GM21786 (cell line): ENCODE data around the gene PPFIA2.
A peak's percentile ranks its signal among the peaks of the same experiment; 100 is the strongest.

Experiments
- ATAC-seq: cut with Tn5 transposase; IDR thresholded peaks from one replicate; pipeline ENCODE4 v1.9.1; 2021; ENCODE audit not compliant: unreplicated experiment

PPFIA2 gene

GRCh38 chr12:81461163-81461562 is 298.0 kb downstream of the PPFIA2 start:
- ATAC-seq, result no peak

- peak; percentile 68 for ATAC-seq
Measured at GRCh38 chr12:81450920-81451739, 308.0 kb downstream of the PPFIA2 start.

GRCh38 chr12:81441629-81442028 is 317.5 kb downstream of the PPFIA2 start:
- no peak for ATAC-seq

- ATAC-seq, result no peak
Measured at GRCh38 chr12:81440001-81440400, 319.1 kb downstream of the PPFIA2 start.

GRCh38 chr12:81439344-81439743 is 319.8 kb downstream of the PPFIA2 start:
- no peak for ATAC-seq

GRCh38 chr12:81417056-81417455 is 342.1 kb downstream of the PPFIA2 start:
- no peak for ATAC-seq

GRCh38 chr12:81416571-81416970 is 342.6 kb downstream of the PPFIA2 start:
- no peak for ATAC-seq

GRCh38 chr12:81414441-81414840 is 344.7 kb downstream of the PPFIA2 start:
- ATAC-seq, result no peak

- ATAC-seq, result no peak
Measured at GRCh38 chr12:81412940-81413339, 346.2 kb downstream of the PPFIA2 start.

GRCh38 chr12:81403348-81403747 is 355.8 kb downstream of the PPFIA2 start:
- no peak for ATAC-seq

GRCh38 chr12:81401241-81401640 is 357.9 kb downstream of the PPFIA2 start:
- no peak for ATAC-seq

GRCh38 chr12:81400024-81400423 is 359.1 kb downstream of the PPFIA2 start:
- no peak for ATAC-seq

- no peak for ATAC-seq
Measured at GRCh38 chr12:81395431-81395830, 363.7 kb downstream of the PPFIA2 start.

- ATAC-seq, result no peak
Measured at GRCh38 chr12:81389550-81390099, 369.5 kb downstream of the PPFIA2 start.

- ATAC-seq, result no peak
Measured at GRCh38 chr12:81386101-81386500, 373.0 kb downstream of the PPFIA2 start.

GRCh38 chr12:81381951-81382350 is 377.2 kb downstream of the PPFIA2 start:
- ATAC-seq, result no peak

- ATAC-seq, result no peak
Measured at GRCh38 chr12:81378601-81379285, 380.4 kb downstream of the PPFIA2 start.

- ATAC-seq, result no peak
Measured at GRCh38 chr12:81377771-81378170, 381.4 kb downstream of the PPFIA2 start.

GRCh38 chr12:81375969-81376368 is 383.2 kb downstream of the PPFIA2 start:
- no peak for ATAC-seq

- no peak for ATAC-seq
Measured at GRCh38 chr12:81370456-81370855, 388.7 kb downstream of the PPFIA2 start.

- ATAC-seq, result no peak
Measured at GRCh38 chr12:81369175-81369574, 390.0 kb downstream of the PPFIA2 start.

- ATAC-seq, result no peak
Measured at GRCh38 chr12:81365284-81365683, 393.9 kb downstream of the PPFIA2 start.
